Bone marrow (tissue), 2 donors: ENCODE measurements around the gene RLIM.
A peak's percentile ranks its signal among the peaks of the same experiment; 100 is the strongest.
"Not testable (repeated sequence)": the region's sequence is repeated elsewhere in the genome, so short reads cannot be mapped to it uniquely, and the experiment has no call there.

Source experiments
- DNase-seq, 2 donors: peaks; one replicate each; lab custom pipeline; 2025; lab: John Stamatoyannopoulos, UW

Gene RLIM, protein sequence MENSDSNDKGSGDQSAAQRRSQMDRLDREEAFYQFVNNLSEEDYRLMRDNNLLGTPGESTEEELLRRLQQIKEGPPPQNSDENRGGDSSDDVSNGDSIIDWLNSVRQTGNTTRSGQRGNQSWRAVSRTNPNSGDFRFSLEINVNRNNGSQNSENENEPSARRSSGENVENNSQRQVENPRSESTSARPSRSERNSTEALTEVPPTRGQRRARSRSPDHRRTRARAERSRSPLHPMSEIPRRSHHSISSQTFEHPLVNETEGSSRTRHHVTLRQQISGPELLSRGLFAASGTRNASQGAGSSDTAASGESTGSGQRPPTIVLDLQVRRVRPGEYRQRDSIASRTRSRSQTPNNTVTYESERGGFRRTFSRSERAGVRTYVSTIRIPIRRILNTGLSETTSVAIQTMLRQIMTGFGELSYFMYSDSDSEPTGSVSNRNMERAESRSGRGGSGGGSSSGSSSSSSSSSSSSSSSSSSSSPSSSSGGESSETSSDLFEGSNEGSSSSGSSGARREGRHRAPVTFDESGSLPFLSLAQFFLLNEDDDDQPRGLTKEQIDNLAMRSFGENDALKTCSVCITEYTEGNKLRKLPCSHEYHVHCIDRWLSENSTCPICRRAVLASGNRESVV

DNA sequence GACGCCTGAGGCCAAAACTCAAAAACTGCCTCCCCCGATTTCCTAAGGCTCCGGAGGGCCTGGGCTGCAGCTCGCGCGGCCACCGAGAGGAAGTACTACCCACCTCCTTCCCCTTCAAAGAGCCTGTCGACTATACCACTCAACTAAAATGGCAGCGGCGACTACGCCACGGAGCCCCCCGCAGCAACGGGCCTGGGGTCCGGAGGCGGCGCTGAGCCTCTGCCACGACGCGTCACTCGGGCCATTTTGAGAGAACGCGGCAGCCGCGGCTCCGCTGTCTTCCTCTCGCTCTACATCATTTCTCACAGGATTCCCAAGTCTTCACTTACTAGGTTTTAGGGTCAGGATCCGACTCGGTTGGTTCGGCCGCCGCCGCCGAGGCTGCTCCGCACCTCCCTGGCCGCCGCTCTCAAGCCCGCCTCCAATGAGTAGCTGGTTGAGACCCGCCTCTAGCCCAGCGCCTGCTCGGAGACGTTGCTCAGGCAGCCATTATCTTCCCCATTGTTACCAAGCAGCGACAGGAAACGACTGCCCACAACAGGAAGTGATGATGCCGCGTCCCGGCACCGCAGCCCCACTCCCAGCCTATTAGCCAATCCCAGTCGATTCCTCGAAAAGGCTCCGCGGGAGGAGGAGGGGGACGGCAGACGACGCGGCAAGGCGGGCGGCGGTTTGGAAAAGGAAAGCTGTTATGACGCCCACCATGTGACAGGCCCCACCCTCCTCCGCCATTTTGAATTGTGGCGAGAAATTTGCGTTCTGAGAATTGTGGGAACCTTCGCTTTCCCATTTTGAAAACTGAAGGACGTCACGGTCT is at the start of gene RLIM:
TSS of gene RLIM (minus strand) at position 532 of the 817 bp plus-strand sequence. CDS start 18,647 bp downstream, outside the sequence.
- peak; percentile 62 to 89 for DNase-seq

DNA sequence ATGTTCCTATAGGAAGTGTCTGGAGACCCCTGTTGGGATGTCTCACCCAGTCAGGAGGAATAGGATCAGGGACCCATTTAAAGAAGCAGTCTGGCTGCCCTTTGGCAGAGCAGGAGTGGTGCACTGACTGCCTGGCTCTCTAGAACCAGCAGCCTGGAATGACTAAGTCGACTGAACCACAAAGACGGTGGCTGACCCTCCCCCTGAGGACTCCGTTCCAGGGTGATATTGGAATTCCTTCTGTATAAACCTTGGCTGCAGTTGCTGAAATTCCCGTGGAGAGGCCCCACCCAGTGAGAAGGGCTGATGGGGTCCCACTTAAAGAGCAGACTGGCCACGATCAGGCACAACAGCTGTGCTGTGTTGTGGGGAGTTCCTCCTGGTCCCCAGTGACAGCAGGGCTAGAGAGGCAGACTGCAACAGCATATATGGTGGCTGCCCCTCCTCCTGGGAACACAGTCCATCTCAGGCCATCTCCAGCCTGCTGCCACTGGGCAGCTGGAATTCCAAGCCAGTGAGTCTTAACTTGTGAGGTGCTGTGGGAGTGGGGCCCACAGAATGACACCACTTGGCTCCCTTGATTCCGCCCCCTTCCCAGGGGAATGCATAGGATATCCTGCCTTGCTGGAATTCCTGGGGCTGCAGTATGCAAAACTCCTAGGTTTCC is 41.8 kb upstream of the RLIM start:
- DNase-seq: no peak

DNA sequence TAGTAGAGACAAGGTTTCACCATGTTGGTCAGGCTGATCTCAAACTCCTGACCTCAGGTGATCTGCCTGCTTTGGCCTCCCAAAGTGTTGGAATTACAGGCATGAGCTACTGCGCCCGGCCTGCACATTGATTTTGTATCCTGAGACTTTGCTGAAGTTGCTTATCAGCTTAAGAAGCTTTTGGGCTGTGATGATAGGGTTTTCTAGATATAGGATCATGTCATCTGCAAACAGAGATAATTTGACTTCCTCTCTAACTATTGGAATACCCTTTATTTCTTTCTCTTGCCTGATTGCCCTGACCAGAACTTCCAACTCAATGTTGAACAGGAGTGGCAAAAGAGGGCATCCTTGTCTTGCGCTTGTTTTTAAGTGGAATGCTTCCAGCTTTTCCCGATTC is 40.5 kb upstream of the RLIM start:
- not testable (repeated sequence) for DNase-seq

- DNase-seq: no peak
Observed at GRCh38 chrX:74636749-74637314, 22.4 kb upstream of the RLIM start.

- peak in 1 of 2 donors; percentile 1 for DNase-seq
Observed at GRCh38 chrX:74613370-74614092, 893 bp downstream of the RLIM start.

DNA sequence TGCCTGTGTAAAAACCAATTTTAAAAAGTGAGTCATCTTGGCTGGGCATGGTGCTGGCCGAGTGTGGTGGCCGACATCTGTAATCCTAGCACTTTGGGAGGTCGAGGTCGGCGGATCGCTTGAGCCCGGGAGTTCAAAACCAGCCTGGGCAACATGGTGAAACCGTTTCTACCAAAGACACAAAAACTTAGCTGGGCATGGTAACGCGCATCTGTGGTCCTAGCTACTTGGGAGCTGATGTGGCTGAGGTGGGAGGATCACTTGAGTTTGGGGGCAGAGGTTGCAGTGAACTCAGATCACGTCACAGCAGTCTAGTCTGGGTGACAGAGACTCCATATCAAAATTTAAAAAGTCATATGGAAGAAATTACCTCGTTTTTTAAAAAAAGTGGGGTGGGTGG is 7.6 kb downstream of the RLIM start:
- DNase-seq: no peak

DNA sequence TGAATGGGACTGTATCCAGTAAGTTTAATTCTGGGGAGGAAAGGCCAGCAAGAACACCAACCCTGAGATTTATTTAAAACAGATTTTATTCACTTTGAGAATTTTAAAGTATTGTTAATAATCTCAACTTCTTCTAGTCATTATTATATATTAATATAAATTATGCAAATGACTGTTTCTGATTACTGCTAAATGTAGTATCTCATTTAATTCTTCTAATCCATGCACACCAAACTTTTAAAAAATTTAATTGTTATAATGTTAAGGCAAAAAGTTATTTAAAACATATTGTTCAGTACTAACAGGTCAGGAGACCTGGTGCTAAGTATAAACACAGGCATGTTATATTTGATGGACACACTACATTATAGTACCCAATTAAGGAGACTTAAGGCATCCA is 8.1 kb downstream of the RLIM start:
- no peak for DNase-seq

GRCh38 chrX:74603040-74603439 is 11.4 kb downstream of the RLIM start:
- DNase-seq: no peak

GRCh38 chrX:74602142-74602541 is 12.3 kb downstream of the RLIM start:
- no peak for DNase-seq

- DNase-seq: no peak
Observed at GRCh38 chrX:74593593-74593992, 20.8 kb downstream of the RLIM start.

DNA sequence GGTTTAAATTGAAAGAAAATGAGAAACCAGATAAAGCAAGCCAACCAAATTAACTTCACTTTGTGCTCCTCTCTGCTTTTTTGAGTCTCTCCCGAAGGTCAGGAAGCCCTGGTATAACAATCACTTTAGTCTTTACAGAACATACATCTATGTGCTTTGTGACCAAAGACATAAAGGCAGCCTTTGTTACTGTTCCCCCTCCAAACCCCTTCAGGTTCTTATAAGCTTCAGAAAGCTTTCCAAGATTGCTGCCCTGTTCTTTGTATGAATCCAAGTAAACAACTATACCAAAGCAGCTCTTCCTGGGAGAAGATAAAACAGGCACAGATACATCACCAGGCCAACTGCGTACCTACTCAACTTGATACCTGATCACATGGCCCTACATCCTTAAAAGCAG is 28.7 kb downstream of the RLIM start:
- DNase-seq: no peak

- DNase-seq: no peak
Observed at GRCh38 chrX:74579597-74580198, 34.7 kb downstream of the RLIM start.

- DNase-seq: no peak
Observed at GRCh38 chrX:74578137-74578536, 36.3 kb downstream of the RLIM start.

DNA sequence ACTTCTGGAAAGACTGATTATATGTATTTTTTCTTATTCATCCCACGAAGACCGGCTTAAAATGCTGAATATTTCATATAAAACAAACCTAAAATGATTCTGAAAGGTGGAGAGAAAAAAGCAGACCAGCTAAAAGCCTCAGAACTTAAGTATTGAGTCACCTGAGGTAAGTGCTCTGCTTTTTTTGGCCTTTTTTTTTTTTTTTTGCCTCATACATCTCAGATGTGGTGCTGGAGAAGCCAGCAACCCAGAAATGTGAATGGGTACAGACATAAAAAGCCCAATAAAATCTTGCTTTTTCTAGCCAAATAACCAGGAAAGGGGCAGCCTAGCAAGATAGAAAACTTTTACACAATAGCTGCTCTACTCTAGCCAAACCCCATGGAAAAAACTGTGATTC is 57.0 kb downstream of the RLIM start:
- DNase-seq: no peak

DNA sequence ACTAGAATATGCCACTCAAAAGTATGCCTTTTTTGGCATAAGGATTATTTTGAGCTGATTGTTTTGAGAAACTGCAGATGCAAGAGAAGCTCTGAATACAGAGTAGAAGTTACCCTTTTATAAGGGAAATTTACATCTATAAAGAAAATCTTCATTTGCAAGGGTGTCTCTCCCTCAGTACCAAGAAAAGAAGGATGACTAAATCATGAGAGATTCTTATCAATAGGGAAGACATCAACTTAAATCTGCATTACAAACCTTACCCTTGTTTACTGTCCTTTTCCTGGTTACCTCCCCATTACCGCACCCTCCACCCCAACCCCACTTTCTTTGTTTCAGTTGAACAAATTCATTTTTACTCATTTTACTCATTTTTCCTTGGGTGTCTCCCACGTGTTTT is 62.5 kb downstream of the RLIM start:
- DNase-seq: no peak

DNA sequence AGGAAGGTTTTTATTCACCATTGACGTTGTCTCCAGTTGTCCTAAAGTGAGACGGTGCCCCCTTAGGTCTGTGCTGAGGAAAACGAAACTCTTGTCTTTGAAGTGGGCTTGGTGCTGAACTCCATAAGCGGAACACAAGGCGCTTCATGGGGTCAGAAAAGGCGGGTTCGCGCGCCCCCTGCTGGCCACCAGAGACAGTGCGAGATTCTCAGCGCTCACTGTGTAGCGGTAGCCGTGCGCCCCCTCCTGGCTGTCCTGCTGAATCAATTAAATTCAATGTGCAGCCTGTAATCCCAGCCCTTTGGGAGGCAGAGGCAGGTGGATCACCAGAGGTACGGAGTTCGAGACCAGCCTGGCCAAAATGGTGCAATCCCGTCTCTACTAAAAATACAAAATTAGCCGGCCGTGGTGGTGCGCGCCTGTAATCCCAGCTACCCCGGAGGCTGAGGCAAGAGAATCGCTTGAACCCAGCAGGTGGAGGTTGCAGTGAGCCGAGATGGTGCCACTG is 64.1 kb downstream of the RLIM start:
- DNase-seq: peak; percentile 54 to 71

- DNase-seq: no peak
Observed at GRCh38 chrX:74546984-74547383, 67.4 kb downstream of the RLIM start.

GRCh38 chrX:74545880-74546523 is 68.4 kb downstream of the RLIM start:
- DNase-seq: no peak

DNA sequence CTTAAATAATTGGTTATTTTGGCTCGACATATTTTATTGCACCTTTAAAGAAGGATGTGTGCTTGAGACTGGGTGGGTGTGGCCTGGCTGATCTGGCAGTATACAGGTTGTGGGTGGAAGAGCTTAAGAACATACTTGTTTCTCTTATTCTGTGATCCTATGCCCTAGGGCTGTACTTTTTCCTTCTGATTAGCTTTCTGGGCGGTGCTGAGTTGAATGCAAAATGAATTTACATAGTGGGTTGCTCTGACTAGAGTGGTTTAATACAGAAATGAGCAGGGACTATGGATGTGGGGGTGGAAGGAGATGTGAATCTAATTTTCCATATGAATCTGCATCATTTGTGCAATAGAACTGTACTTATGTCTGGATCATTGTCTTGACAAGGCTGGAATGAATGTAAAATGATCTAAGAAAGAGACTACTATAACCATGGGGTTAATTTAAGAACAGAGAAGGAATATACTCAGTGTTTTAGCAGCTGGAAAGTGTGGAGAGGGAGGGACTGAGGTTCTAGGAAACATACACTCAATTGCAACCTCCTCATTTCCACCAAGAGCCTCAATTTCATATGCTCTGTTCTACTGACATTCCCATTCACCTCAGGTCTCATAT is 73.7 kb downstream of the RLIM start:
- no peak for DNase-seq
